ENCODE data around the gene KRTAP12-3.
A peak's percentile ranks its signal among the peaks of the same experiment; 100 is the strongest.
"Not testable (repeated sequence)": the region's sequence is repeated elsewhere in the genome, so short reads cannot be mapped to it uniquely, and the experiment has no call there.

KRTAP12-3 gene

DNA sequence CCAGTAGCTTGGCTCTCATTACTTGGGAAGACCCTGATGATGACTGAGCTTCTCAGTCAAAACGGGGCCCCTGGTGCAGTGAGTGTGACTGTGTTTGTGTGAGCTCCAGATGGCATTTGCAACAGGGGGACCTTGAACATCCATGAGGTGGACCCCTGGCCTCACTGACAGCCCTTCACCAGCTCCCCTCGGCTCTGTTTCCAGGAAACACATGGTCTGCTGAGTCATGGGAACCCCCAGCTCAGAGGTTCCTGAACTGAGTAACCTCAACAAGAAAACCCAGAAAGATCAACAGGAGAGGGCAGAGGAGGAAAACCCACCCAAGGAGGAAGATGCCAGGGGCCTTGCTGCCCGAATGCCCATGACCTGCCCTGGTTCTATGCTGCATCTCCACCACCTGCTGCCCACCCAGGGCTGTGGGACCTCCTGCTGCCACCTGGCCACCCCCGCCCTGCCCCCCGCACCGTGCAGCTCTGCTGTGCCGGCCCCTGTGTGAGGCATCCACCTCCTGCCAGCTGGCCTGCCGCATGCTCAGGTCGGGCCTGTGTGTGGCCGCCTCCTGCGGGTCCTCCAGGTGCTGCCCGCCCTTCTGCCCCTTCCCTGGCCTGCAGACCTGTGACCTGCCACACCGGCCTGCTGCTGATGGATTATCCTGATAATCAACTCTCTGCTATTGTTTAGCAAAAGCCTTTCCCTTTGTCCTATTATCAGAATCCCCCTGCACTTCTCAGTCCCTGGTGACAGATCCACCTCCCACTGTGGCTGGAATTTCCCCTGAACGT is 28.5 kb downstream of the KRTAP12-3 start:
- no peak for DNase-seq

DNA sequence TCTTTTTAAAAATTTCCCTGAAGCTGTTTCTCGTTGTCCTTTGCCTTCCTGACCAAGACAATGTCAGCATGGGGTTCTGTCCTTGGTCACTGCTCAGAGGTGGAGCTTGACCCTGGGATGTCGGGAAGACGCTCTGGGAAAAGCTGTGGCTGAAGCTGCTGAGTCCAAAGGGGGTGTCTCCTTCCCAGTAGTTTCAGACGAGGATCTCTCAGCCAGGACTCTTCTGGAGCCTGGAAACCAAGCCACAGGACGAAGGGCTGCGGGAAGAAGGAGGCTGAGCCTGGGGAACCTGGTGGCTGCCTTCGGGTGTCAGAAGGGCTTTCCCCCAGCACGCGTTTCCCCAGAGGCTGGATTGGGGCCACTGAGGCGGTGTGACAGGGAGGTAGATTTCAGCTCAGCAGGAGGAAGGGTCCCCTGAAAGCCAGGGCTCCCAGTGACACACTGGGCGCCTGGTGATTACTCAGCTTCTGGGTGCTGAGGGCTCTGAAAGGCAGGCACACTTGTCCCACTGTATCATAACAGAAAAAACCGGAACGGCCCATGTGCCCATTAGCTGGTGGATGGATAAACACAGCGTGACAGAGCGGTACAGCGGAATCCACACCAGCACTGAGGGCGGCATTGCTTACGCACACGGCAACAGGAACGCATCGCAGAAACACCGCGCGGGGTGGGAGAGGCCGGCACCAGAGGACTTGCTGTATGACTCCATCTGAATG is 29.3 kb downstream of the KRTAP12-3 start:
- DNase-seq: no peak

DNA sequence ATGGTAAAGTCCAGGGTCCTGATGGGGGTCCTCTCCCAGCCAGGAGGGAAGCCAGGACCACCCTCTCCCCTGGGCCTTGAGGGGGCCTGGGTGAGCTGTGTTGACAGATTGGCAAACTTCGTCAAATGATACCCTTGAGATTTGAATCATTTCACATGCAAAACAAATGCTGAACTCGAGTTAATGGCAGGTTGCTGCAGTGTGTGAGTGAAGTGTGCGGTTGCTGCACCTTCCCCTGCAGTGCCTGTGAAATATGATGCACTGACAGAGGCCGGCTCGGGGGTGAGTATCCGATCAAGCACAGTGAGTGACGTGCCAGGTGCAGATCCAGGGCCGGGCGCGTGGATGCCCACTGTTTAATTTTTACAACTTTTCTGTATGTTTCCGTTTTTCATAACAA is 29.9 kb downstream of the KRTAP12-3 start:
- DNase-seq: peak; percentile 10

DNA sequence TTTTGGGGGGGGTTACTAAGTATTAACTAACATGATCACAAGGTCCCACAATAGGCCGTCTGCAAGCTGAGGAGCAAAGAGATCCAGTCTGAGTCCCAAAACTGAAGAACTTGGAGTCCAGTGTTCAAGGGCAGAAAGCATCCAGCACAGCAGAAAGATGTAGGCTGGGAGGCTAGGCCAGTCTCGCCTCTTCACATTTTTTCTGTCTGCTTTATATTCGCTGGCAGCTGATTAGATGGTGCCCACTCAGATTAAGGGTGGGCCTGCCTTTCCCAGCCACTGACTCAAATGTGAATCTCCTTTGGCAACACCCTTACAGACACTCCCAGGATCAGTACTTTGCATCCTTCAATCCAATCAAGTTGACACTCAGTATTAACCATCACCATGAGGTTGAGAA is 32.0 kb downstream of the KRTAP12-3 start:
- not testable (repeated sequence) for DNase-seq

DNA sequence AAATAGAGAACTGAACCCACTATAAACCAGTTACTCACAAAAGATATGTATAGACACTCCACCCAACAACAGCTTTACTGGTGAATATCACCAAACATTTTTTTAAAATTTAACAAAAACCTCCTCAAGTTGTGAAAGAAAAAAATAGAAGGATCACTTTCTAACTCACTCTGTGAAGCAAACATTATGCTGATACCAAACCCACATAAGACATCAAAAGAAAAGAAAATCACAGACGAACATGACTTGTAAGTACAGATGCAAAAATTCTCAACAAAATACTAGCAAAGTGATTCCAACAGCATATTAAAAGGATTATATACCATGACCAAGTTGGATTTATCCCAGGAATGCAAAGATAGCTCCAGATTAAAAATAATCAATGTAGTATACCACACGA is 34.0 kb downstream of the KRTAP12-3 start:
- no peak for DNase-seq

DNA sequence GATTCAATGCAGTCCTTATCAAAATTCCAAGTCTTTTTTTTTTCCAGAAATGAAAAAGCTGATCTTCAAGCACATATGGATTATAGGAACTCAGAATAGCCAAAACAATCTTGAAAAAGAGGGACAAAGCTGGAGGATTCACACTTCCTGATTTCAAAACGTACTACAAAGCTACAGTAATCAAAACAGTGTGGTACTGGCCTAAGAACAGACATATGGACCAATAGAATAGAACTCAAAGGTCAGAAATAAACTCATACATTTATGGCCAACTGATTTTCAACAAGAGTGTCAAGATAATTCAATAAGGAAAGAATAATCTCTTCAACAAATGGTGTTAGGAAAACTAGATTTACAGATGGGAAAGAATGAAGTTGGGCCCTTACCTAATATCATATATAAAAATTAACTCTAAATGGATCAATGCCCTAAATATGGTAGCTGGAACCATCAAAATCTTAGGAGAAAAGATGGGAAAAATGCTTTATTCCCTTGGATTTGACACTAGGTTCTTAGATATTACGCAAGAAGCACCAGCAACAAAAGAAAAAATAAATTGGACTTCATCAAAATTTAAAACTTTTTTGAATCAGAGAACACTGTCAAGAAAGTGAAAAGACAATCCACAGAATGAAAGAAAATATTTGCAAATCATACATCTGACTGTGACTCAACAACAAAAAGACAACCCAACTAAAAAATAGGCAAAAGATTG is 35.2 kb downstream of the KRTAP12-3 start:
- no peak for DNase-seq

DNA sequence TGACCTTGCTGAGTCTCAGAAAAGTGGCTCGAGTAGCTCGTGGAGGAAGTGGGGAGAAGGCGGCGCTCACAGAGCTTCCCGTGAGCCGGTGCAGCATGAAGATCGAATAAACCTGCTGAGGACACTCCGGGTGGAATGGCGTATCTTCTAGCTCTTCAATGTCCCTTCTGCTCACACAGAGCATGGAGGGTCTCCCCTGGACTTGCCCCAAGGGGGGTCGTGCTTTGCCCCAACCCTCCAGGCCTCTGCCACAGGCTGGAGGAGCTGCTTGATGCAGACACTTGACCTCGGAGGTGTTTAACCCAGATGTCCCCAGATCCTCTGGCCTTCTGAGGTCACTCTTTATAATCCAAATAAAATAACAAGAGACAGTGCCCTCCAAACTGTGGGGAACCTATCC is 37.0 kb downstream of the KRTAP12-3 start:
- no peak for DNase-seq

DNA sequence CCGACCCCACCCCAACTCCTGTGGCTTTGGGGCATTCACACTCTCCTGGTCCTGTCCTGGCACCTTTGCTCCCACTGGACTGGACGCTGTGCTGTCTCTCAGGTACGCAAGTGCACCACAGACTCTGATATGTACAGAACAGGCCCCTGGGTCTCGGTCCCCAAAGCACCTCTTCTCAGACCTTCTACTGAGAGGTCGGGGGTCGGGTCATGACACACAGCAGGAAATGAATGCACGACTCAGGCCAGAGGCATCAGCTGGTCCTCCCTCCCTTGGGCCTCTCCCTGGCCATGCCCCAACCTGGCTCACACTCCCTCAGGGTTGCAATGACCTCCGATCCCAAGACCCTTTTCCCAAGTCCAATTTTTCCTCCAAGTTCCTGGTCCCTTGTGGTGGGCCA is 37.5 kb downstream of the KRTAP12-3 start:
- no peak for DNase-seq

DNA sequence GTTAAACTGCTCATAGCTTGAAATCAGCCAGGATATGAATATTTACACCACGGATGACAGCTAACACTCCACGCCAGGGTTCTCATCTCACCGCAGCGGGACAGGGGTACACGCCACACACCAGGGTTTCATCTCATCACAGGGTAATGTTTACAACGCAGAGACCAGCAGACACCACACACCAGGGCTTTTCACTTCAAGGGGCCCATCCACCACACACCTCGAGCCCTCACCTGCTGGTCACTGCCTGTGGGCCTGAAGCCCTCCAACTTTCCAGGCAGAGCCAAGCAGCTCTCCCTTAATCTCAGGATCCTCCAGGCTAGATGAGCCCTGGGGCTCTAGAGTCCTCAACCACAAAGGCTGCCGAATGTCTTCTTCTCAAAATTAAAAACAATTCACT is 37.9 kb downstream of the KRTAP12-3 start:
- DNase-seq: no peak

DNA sequence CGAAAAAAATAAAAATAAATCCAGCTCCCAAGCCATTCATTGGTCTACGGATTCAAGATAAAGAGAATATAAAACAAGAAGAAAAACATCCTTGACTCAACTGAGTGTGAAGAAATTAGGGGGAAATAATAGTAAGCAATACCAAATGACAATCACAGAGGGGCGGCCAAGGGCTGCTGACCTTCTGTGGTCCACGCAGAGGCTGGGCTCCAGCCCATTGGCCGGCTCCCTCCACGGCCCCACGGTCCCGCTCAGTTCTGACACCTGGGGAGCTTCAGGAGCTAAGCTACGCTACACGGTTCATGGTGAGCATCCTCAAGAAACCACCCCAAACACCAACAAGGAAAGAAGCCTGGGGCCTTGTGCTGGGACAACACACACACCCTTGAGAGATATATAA is 38.8 kb downstream of the KRTAP12-3 start:
- no peak for DNase-seq

DNA sequence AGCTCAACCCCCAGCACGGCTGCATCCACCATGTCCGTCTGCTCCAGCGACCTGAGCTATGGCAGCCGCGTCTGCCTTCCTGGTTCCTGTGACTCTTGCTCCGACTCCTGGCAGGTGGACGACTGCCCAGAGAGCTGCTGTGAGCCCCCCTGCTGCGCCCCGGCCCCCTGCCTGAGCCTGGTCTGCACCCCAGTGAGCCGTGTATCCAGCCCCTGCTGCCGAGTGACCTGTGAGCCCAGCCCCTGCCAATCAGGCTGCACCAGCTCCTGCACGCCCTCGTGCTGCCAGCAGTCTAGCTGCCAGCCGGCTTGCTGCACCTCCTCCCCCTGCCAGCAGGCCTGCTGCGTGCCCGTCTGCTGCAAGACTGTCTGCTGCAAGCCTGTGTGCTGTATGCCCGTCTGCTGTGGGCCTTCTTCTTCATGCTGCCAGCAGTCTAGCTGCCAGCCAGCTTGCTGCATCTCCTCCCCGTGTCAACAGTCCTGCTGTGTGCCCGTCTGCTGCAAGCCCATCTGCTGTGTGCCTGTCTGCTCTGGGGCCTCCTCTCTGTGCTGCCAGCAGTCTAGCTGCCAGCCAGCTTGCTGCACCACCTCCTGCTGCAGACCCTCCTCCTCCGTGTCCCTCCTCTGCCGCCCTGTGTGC is 39.6 kb downstream of the KRTAP12-3 start, which contains the start of gene KRTAP10-12:
KRTAP10-12 (plus strand) TSS at position 1 of the 639 bp plus-strand sequence; CDS start at position 31, 30 bp downstream.
- not testable (repeated sequence) for DNase-seq

DNA sequence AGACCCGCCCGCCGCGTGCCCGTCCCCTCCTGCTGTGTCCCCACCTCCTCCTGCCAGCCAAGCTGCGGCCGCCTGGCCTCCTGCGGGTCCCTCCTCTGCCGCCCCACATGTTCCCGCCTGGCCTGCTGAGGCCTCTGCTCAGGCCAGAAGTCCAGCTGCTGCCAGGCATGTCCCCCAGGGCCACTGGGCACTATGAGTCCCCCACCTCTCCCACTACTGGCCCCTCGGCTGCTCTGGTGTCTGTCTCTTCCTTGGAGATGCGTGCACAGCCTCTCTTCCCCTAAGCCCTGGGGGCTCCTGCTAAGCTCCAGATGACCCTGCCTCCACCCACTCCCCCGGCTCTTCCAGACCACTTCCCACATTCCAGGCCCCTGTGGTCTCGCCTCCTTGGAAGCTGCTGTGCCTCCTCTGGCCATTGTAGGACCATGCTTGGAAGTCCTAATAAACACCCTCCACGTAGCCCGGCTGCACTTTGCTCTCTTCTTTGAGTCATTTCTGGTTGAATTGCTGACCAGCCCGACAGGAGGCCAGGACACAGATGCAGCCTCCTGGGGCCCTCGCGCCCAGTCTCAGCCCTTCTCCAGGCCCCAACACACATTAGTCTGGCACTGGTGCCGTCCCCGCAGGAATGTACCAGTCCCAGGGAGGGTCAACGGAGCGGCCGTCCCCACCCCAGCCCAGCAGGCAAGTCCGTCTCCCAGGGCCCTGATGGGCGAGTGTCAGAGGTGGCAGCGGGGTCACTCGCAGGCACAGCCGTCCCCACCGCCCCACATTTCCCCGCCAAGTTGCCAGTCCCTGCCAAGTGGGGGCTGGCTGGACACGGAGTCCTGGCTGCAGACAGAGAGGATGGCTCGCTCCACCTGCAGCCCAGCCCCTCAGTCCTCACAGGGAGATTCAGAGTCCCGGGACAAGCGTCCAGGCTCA is 40.3 kb downstream of the KRTAP12-3 start:
- DNase-seq: no peak

DNA sequence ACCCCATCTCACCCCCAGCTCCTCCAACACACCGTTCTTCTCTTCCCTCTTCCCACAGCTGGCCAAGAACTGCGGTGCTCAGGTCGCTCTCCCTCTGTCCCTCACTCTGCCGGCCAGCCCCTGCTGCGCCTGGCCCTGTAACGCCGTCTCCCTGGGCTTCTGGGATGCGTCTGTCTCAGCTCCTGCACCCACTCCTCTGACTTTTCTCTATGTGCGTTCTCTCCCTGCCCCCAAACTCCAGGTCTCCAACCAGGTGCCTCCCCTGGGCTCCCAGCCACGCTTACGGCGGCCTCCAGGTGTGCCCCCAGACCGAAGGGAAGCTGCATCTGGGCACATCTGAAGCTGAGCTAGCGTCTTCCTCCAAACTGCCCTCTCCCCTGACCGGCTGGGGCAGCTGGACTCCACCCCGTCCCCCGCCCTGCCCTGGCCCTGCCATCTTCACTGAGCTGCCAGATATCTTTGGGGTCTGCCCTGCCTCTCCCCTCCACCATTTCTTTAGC is 41.8 kb downstream of the KRTAP12-3 start:
- no peak for DNase-seq

DNA sequence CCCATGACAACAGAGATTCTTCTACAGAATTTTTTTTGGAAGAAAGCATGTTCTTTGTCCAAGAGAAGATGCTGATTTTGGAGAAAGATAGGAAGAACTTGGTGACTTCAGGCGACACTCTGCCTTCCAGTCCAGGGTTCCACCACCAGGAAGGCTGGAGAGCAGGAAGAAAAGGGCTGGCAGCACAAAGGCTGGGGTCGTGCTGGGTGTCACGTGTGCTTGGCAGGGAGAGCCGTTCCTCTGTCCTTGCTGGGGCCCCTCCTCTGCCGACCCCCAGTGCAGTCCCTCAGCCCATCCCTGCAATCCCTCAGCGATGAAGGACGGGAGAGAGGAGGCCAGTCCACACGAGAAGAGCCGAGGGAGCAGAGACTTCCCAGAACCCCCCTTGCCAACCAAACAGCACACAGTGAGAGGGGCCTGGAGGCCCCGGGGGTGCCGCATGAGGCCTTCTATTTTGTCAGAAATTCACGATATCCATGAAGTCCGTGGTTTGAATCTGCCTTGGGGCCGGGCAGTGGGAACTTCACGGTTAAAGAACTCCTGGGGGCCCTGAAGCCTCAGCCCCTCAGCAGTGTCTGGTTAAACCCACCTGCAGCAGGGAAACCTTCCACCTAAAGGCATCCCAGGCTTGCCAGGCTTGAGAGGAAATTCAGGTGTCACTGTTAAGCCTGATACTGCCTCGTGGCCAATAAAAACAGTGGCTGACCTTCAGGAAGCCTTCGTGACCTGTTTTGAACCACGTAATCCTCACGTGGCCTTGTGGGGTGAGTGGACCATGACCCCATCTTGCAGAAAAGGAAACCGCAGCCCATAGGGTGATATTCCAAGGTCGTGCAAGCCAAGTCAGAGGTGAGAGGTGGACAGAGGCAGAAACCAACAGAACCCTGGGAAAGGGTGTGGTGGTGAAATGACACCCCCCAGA is 42.6 kb downstream of the KRTAP12-3 start:
- DNase-seq: no peak

DNA sequence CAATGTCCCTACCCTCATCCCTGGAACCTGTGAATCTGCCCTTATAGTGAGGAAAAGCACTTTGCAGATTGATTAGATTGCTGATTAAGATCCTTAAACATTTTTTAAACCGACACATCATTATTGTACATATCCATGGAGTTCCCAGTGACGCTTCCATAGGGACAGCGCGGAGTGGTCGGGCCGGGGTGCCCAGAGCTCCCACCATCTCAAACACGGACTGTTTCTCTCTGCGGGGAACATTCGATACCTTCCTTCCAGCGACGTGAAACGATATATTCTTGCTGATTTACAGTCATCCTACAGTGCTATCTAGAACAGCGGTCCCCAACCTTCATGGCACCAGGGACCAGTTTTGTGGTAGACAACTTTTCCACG is 43.3 kb downstream of the KRTAP12-3 start:
- no peak for DNase-seq

DNA sequence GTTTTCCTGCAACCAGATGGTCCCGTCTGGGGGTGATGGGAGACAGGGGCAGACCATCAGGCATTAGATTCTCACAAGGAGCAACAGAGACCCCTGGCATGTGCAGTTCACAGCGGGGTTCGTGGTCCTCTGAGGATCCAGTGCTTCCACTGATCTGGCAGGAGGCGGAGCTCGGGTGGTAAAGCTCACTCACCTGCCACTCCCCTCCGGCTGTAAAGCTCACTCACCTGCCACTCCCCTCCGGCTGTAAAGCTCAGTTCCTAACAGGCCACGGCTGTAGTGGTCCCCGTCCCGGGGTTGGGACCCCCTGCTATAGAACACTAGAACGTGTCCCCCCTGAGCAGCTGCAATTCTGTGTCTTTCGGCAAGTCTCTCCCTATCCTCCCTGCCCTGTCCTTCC is 43.8 kb downstream of the KRTAP12-3 start:
- no peak for DNase-seq

DNA sequence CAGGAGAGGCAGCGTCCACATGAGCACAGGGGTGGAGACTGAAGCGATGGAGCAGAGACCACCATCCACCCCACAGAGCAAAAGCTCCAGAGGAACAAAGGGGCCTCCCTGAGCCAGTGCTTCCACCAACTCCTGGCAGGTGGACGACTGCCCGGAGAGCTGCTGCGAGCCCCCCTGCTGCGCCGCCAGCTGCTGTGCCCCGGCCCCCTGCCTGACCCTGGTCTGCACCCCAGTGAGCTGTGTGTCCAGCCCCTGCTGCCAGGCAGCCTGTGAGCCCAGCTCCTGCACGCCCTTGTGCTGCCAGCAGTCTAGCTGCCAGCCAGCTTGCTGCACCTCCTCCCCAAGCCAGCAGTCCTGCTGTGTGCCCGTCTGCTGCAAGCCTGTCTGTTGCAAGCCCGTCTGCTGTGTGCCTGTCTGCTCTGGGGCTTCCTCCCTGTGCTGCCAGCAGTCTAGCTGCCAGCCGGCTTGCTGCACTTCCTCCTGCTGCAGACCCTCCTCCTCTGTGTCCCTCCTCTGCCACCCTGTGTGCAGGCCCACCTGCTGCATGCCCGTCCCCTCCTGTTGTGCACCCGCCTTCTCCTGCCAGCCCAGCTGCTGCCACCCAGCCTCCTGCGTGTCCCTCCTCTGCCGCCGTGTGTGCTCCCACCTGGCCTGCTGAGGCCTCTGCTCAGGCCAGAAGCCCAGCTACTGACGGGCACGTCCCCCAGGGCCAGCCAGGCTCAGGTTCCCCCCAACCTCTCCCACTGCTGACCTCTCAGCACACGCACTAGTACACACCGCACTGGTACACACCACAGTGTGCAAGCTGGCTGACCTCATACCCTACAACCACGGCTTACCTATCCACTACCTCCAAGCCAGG is 44.6 kb downstream of the KRTAP12-3 start:
- no peak for DNase-seq

DNA sequence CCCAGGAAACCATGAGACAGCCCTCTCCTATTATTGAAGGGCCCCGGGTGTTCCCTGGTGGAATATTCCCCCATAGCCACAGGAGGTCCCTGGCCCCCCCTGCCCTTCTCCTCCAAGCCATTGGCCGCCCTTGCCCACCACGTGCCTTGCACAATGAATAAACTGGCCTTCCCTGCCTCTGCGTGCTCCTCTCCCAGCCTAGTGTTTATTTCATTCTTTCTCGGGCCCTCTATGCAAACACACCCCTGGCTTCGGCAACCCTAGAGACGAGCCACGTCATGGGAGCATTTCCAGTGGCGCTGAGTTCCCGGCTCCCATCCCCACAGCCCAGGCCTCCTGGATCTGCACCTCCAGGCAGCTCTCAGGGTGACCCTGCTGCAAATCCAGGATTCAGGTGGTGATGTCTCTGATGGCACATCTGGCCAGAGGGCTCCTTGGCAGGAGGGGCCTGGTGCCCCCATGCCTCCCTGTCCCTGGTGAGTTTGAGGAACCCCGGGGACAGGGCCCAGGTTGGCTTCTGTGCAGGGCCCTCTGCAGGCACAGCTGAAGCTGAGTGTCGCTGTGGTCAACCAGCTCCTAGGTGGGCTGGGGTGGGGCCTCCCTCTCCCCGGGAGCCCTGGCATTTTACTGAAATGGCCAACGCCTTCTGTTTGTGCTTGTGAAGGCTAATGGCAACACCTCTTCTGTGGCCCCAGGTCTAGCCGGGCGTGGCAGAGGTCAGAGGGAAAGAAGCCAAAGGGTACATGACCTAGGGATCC is 45.4 kb downstream of the KRTAP12-3 start:
- no peak for DNase-seq

Data from NCI-H526 treated with DMSO at 0.1 percent for 48 hours (cell line).